ENCODE measurements around the gene CLIP3.
A peak's percentile ranks its signal among the peaks of the same experiment; 100 is the strongest.

The CLIP3 gene

GRCh38 chr19:35990771-35991730 is 41.6 kb downstream of the CLIP3 start:
- TF ChIP-seq, protein P1, sequence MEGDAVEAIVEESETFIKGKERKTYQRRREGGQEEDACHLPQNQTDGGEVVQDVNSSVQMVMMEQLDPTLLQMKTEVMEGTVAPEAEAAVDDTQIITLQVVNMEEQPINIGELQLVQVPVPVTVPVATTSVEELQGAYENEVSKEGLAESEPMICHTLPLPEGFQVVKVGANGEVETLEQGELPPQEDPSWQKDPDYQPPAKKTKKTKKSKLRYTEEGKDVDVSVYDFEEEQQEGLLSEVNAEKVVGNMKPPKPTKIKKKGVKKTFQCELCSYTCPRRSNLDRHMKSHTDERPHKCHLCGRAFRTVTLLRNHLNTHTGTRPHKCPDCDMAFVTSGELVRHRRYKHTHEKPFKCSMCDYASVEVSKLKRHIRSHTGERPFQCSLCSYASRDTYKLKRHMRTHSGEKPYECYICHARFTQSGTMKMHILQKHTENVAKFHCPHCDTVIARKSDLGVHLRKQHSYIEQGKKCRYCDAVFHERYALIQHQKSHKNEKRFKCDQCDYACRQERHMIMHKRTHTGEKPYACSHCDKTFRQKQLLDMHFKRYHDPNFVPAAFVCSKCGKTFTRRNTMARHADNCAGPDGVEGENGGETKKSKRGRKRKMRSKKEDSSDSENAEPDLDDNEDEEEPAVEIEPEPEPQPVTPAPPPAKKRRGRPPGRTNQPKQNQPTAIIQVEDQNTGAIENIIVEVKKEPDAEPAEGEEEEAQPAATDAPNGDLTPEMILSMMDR (IDR thresholded peaks at IDR 0.05; ENCODE audit: insufficient read depth, low read length, poor library complexity, severe bottlenecking) = no peak
- Histone ChIP-seq H3K4me3 (replicated peaks; ENCODE audit: low read depth, low read length) (no peak overlapping the region), H3K27me3 (replicated peaks; ENCODE audit: control insufficient read depth, insufficient read depth, low read length) (no peaks in the 10 kb centered on the region; the same call in 1 of the 2 replicates), H3K36me3 (ENCODE audit: control insufficient read depth, insufficient read depth, low read length) (no peaks in the 10 kb centered on the region)
- no peak for DNase-seq (ENCODE audit: extremely low read depth, insufficient read length)

GRCh38 chr19:35990156-35990555 is 42.5 kb downstream of the CLIP3 start:
- Histone ChIP-seq H3K36me3 (ENCODE audit: control insufficient read depth, insufficient read depth, low read length) (no peaks in the 10 kb centered on the region), H3K4me3 (replicated peaks; ENCODE audit: low read depth, low read length) (no peak overlapping the region), H3K27me3 (replicated peaks; ENCODE audit: control insufficient read depth, insufficient read depth, low read length) (no peaks in the 10 kb centered on the region; the same call in 1 of the 2 replicates)
- no peak for DNase-seq (ENCODE audit: extremely low read depth, insufficient read length)
- TF ChIP-seq, protein P1 (IDR thresholded peaks at IDR 0.05; ENCODE audit: insufficient read depth, low read length, poor library complexity, severe bottlenecking) = no peak

- DNase-seq (ENCODE audit: extremely low read depth, insufficient read length) = no peak
- Histone ChIP-seq H3K27me3 (replicated peaks; ENCODE audit: control insufficient read depth, insufficient read depth, low read length) (no peaks in the 10 kb centered on the region; the same call in 1 of the 2 replicates), H3K36me3 (ENCODE audit: control insufficient read depth, insufficient read depth, low read length) (no peaks in the 10 kb centered on the region), H3K4me3 (replicated peaks; ENCODE audit: low read depth, low read length) (no peak overlapping the region)
- TF ChIP-seq, protein P1 (IDR thresholded peaks at IDR 0.05; ENCODE audit: insufficient read depth, low read length, poor library complexity, severe bottlenecking) = no peak
Measured at GRCh38 chr19:35988824-35989223, 43.8 kb downstream of the CLIP3 start.

GRCh38 chr19:35987571-35987896 is 45.1 kb downstream of the CLIP3 start:
- H3K36me3 ChIP-seq (ENCODE audit: control insufficient read depth, insufficient read depth, low read length) = no peaks in the 10 kb centered on the region
- H3K27me3 ChIP-seq (replicated peaks; ENCODE audit: control insufficient read depth, insufficient read depth, low read length) = no peaks in the 10 kb centered on the region; the same call in 1 of the 2 replicates
- TF ChIP-seq, protein P1 (IDR thresholded peaks at IDR 0.05; ENCODE audit: insufficient read depth, low read length, poor library complexity, severe bottlenecking) = no peak
- DNase-seq (ENCODE audit: extremely low read depth, insufficient read length) = no peak
- H3K4me3 ChIP-seq (replicated peaks; ENCODE audit: low read depth, low read length) = no peak overlapping the region

DNA sequence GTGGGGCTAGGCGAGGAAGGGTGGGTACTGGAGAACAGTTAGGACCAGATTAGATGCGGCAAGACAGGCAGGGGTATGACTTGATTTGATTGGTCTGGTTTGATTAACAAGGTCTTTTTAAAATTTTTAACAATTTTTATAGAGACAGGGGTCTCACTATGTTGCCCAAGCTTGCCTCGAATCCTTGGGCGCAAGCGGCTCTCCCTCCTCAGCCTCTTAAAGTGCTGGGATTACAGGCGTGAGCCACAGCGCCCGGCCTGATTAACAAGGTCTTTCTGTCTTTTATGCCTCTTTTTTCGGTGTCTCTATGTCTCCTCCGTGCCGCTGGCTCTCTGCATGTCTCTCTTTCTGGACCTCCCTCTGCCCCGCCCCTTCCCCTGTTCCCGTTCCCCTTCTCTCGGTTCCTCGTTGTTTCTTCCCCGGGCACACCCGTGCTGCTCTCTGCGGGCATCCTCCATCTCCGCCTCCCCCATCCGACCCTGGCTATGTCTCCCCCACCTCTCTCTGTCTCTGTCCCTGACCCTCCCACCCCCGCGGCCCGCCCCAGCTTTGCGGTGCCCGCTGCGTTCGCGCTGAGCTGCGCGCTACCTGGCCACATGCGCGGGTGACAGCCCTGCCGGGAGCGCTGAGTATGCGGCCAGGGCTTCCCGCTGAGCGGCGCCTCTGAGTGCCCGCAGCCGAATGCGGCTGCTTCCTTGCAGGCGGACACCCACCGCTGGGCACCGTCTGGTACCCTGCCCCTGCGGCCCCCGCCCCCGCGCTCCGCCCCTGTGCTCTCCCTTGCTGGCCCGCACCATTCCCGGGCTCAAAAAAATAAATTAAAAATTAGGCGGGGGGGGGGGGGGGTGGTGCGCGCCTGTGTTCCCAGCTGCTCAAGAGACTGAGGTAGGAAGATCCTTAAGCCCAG is 45.8 kb downstream of the CLIP3 start:
- TF ChIP-seq, protein P1 (IDR thresholded peaks at IDR 0.05; ENCODE audit: insufficient read depth, low read length, poor library complexity, severe bottlenecking) = no peak
- no peaks in the 10 kb centered on the region for H3K36me3 ChIP-seq (ENCODE audit: control insufficient read depth, insufficient read depth, low read length)
- DNase-seq (ENCODE audit: extremely low read depth, insufficient read length) = peak; percentile 33
- peak overlapping the region; percentile 59 for H3K4me3 ChIP-seq (replicated peaks; ENCODE audit: low read depth, low read length)
- H3K27me3 ChIP-seq (replicated peaks; ENCODE audit: control insufficient read depth, insufficient read depth, low read length) = no peaks in the 10 kb centered on the region; the same call in 1 of the 2 replicates
